Endometrial microvascular endothelial cells (primary cell): Measurements from ENCODE around the gene TFAM. TPM values are rescaled to one million over a fixed set of nuclear protein-coding genes. Genes with fewer than 3 reads are reported as not detected.
"Not testable (repeated sequence)": the region's sequence is repeated elsewhere in the genome, so short reads cannot be mapped to it uniquely, and the experiment has no call there.

ENCODE experiments used
- in situ Hi-C: cut with HindIII; loops from 2 replicates; pipeline ENCODE4 v1.10.0; 2017; ENCODE audit warnings: low sequenced_read_pairs, low pct_unique_long_range_greater_than_20kb; ENCODE audit errors: inconsistent ontology term
- total RNA-seq: library from RNA; depleted of rRNA; stranded (reverse); fragments of >200 nt; gene quantifications from one replicate; pipeline ENCODE4 v1.2.3, GENCODE V29; 2015; ENCODE audit errors: inconsistent ontology term

Gene TFAM
- total RNA-seq, 1 donor from 2014 or later: 26.2 TPM

GRCh38 chr10:58417902-58418301 is 32.7 kb downstream of the TFAM start:
- in situ Hi-C loops: not testable (repeated sequence)

GRCh38 chr10:58424176-58424575 is 39.0 kb downstream of the TFAM start:
- in situ Hi-C loops: no loop called here

- in situ Hi-C loops: not testable (repeated sequence)
These were observed 43.2 kb downstream of the TFAM start for GRCh38 chr10:58428436-58428835.

GRCh38 chr10:58431903-58432302 is 46.7 kb downstream of the TFAM start:
- in situ Hi-C loops: no loop called here

GRCh38 chr10:58433066-58433465 is 47.9 kb downstream of the TFAM start:
- in situ Hi-C loops: no loop called here

GRCh38 chr10:58433571-58433970 is 48.4 kb downstream of the TFAM start:
- in situ Hi-C loops: no loop called here

- in situ Hi-C loops: no loop called here
These were observed 50.2 kb downstream of the TFAM start for GRCh38 chr10:58435297-58435985.

GRCh38 chr10:58436071-58436470 is 50.9 kb downstream of the TFAM start:
- in situ Hi-C loops: no loop called here

GRCh38 chr10:58438340-58438871 is 53.2 kb downstream of the TFAM start:
- in situ Hi-C loops: no loop called here

- in situ Hi-C loops: no loop called here
These were observed 53.8 kb downstream of the TFAM start for GRCh38 chr10:58438986-58439385.

GRCh38 chr10:58439632-58440364 is 54.6 kb downstream of the TFAM start:
- in situ Hi-C loops: no loop called here

- in situ Hi-C loops: no loop called here
These were observed 55.3 kb downstream of the TFAM start for GRCh38 chr10:58440484-58440883.

- in situ Hi-C loops: no loop called here
These were observed 59.1 kb downstream of the TFAM start for GRCh38 chr10:58444321-58444720.

- in situ Hi-C loops: no loop called here
These were observed 59.7 kb downstream of the TFAM start for GRCh38 chr10:58444876-58445275.

GRCh38 chr10:58448121-58448935 is 63.1 kb downstream of the TFAM start:
- in situ Hi-C loops: no loop called here

Other genes with a start within 250 kb of the TFAM start
- 5.5 TPM for gene IPMK, start 117.5 kb upstream of the TFAM start, total RNA-seq
- 34.2 TPM for gene CISD1, start 116.2 kb upstream of the TFAM start, total RNA-seq
- gene UBE2D1, start 50.4 kb upstream of the TFAM start, total RNA-seq: 11.8 TPM
- not detected for gene BICC1, start 127.5 kb downstream of the TFAM start, total RNA-seq